ENCODE data around the gene COL27A1. TPM values are rescaled to one million over a fixed set of nuclear protein-coding genes. Genes with fewer than 3 reads are reported as not detected.

Gene COL27A1
- total RNA-seq, 1 donor from 2014 or later: 0.33 TPM

- TF ChIP-seq CTCF (IDR thresholded peaks at IDR 0.05): no peak
- Mint-ChIP-seq H3K4me3 (no peak overlapping the region), H3K27ac (no peak overlapping the region), H3K4me1 (no peaks in the 10 kb centered on the region), H3K36me3 (ENCODE audit: low read depth) (no peaks in the 10 kb centered on the region), H3K27me3 (peaks cover 17% of the 10 kb centered on the region), H3K9me3 (no peaks in the 10 kb centered on the region)
- POLR2A ChIA-PET: no interaction called here
- intact Hi-C loops (cut with micrococcal nuclease): no loop called here
- ATAC-seq (ENCODE audit: low read depth) (no peak), DNase-seq (no peak)
- CTCF ChIA-PET: no interaction called here
These were observed 45.2 kb upstream of the COL27A1 start for GRCh38 chr9:114110180-114110579.

DNA sequence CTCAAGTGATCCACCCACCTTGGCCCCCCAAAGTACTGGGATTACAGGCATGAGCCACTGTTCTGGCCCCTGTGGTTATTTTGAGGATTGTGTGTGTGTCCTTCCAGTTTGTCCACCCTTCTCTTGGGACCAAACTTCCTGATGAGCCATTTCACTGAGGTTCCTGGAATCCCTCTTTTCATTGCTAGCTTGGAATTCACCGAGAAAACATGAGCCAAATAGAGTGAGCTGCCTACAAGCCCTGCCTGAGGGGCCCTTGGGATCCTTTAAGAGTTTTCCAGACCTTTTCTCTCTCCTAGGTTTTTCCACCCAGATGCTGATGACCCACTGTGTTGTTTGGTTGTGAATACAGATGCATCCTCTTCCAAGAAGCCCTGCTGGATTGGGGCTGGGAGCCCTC lies 43.0 kb upstream of the COL27A1 start:
- no peaks in the 10 kb centered on the region for H3K4me1 Mint-ChIP-seq
- no peak for TF ChIP-seq CTCF (IDR thresholded peaks at IDR 0.05)

DNA sequence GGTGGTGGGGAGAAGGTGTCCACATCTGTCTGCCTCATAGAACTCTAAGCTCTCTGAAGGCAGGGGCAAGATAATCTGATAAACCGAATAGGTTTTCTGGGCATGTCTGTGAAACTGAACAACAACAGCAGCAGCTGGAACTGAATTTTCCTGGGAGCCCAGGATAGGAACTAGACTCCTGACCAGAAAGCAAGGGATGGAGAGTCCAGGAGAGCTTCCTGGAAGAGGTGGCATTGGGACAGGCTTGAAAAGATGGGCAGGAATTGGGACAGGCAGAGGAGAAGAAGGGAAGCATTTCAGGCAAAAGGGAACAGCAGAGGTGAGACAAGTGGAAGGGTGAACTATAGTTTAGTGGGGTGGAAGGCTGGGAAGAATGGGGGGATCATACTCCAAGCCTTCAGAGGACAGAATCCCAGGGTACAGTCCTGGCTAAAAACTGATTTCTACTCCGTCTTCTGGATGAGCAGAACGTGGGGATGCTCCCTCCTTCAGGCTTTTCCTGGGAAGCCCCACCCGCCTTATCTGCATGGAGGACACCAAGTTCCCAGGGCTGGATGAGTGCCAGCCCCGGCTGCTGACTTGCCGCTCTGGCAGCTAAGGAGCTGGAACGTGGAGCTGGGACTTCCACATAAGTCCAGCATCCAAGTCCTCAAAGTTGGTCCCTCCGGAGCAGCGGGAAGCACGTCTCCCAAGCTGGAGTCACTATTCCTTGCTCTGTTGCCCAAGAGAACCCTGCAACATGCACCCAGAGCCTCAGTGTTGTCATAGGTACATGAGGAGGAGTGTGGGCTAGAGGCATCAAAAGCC lies 42.4 kb upstream of the COL27A1 start:
- POLR2A ChIA-PET: no interaction called here
- no peak overlapping the region for H3K27ac Mint-ChIP-seq
- H3K4me1 Mint-ChIP-seq: no peaks in the 10 kb centered on the region
- peaks cover 29% of the 10 kb centered on the region for H3K27me3 Mint-ChIP-seq
- intact Hi-C loops (cut with micrococcal nuclease): no loop called here
- ATAC-seq (ENCODE audit: low read depth) (no peak), DNase-seq (no peak)
- TF ChIP-seq CTCF (IDR thresholded peaks at IDR 0.05): no peak
- CTCF ChIA-PET: no interaction called here
- H3K4me3 Mint-ChIP-seq: no peak overlapping the region
- H3K9me3 Mint-ChIP-seq: no peaks in the 10 kb centered on the region
- no peaks in the 10 kb centered on the region for H3K36me3 Mint-ChIP-seq (ENCODE audit: low read depth)

More for the DNA sequence above, 43.0 kb upstream of the COL27A1 start:
- Mint-ChIP-seq H3K9me3 (no peaks in the 10 kb centered on the region), H3K4me3 (no peak overlapping the region), H3K27me3 (peaks cover 23% of the 10 kb centered on the region), H3K27ac (no peak overlapping the region), H3K36me3 (ENCODE audit: low read depth) (no peaks in the 10 kb centered on the region)
- DNase-seq (no peak), ATAC-seq (ENCODE audit: low read depth) (no peak)
- intact Hi-C loops (cut with micrococcal nuclease): no loop called here
- ChIA-PET POLR2A (no interaction called here), CTCF (no interaction called here)

DNA sequence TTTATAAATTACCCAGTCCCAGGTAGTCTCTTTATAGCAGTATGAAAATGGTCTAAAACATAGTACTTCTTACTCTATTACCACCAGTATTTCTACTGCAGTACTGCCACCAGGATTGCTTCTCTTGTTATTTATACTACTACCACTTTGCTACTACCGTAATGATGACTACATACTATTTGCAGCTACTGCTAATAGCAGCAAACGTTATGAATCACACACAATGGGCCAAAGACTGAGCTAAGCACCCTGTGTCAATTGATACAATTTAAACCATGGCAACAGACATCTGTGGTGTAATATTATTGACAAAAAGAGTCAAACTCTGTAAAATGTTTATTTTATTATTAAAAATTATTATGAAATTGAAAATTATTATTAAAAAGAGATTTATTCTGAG lies 41.0 kb upstream of the COL27A1 start:
- no peaks in the 10 kb centered on the region for H3K4me1 Mint-ChIP-seq
- POLR2A ChIA-PET: no interaction called here
- intact Hi-C loops (cut with micrococcal nuclease): no loop called here
- no peak overlapping the region for H3K4me3 Mint-ChIP-seq
- H3K9me3 Mint-ChIP-seq: no peaks in the 10 kb centered on the region
- H3K27me3 Mint-ChIP-seq: peaks cover 36% of the 10 kb centered on the region
- TF ChIP-seq CTCF (IDR thresholded peaks at IDR 0.05): no peak
- DNase-seq (no peak), ATAC-seq (ENCODE audit: low read depth) (no peak)
- H3K27ac Mint-ChIP-seq: no peak overlapping the region
- CTCF ChIA-PET: no interaction called here
- H3K36me3 Mint-ChIP-seq (ENCODE audit: low read depth): no peaks in the 10 kb centered on the region

DNA sequence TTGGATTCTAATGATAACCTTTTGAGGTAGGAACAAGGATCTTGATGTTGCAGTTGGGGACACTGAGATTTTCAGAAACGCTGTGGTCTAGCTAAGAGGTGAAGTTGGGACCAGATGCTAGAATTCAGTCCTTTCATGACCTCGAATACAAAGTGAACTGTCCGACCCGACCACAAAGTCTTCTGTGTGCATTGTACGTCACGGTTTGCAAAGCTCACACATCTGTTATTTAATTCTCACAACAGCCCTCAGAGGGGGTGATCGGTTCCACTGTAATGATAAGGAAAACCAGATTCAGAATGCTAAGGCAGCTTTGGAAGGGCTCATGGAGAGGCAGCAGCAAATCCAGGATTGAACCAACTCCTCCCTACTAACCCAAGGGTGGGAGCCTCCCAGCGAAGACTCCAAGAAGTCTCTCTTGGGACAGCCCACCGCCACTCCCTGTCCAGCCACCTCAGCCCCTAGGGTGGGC lies 39.6 kb upstream of the COL27A1 start:
- peaks cover 36% of the 10 kb centered on the region for H3K27me3 Mint-ChIP-seq
- H3K9me3 Mint-ChIP-seq: no peaks in the 10 kb centered on the region
- DNase-seq (no peak), ATAC-seq (ENCODE audit: low read depth) (no peak)
- H3K4me1 Mint-ChIP-seq: no peaks in the 10 kb centered on the region
- TF ChIP-seq CTCF (IDR thresholded peaks at IDR 0.05): no peak
- H3K27ac Mint-ChIP-seq: no peak overlapping the region
- no peaks in the 10 kb centered on the region for H3K36me3 Mint-ChIP-seq (ENCODE audit: low read depth)
- H3K4me3 Mint-ChIP-seq: no peak overlapping the region
- POLR2A ChIA-PET: no interaction called here
- intact Hi-C loops (cut with micrococcal nuclease): no loop called here
- CTCF ChIA-PET: no interaction called here

Data from activated B cell treated with CpG ODN at 0.5 μM for 24 hours (primary cell).